ENCODE results near the gene CABLES2.

The CABLES2 gene

DNA sequence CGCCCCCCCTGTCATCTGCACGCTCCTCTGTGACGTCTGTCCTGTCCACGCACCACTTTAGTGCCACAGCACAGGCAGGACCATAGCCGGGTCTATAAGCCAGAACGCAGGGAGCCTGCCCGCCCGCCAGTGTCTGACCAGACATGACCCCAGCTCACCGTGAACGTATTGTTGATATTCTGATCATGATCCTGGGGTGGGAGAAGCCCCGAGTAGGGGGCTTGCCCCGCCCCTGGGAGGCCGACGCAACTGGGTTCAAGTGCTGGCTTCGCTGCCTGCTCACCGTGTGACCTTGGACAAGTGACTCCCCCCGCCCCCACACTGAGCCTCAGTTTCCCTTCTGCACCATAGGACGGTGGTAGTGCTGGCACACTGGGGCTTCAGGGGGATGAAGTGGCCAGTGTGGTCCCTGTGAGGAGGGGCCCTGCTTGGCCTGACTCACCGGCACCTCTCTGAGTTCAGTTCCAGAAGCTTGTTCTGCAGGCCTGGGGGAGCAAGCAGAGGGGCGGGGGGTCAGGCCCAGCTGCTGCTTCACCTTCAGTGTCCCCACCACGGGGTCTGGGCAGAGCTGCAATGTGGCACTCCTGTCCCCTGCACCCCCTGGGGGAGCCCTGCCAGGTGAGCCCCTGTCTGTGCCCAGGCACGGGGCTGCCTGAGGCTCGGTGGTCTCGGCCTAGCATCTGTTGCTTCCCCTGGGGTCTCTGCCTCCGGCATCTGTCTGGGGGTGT, 11.1 kb upstream of the CABLES2 start:
- no peak for DNase-seq (ENCODE audit: low spot score)

DNA sequence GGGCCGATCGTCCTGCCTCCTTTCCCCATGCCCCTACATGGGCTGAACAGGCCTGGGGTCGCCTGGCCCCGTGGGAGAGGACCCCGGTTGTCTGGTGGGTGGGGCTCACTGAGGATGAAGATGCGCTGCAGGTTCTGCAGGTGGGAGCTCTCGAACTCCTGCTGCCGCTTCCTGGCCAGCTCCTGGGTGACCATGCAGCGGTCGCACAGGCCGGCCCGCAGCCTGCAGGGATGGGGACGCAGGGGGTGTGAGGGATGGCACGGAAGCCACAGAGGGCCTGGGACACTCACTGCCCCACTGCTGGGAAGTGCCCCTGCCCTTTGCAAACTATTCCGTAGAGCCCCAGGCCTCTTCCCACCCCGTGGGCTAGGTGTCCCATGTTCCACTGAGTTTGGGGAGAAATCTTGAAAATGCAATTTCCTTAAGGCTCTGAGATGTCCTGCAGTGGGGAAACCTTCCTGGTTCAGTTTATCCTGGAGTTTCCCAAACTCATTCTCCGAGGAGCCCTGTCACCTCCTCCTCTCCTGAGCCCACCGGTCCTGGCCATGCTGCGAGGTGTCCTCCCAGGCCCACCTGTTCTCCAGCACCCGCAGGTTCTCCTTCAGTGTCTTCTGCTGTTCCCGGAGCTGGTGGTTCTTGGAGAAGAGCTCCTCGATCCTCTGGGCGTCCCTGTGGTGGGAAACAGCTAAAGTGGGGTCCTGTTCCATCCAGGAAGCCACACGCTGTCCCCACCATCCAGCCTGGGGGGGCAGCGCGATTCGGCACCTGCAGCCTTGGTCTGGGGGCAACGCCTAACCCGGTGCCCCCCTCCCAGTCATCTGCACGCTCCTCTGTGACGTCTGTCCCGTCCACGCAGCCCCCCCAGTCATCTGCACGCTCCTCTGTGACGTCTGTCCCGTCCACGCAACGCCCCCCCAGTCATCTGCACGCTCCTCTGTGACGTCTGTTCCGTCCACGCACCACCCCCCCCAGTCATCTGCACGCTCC, 9.9 kb upstream of the CABLES2 start:
- DNase-seq (ENCODE audit: low spot score): no peak

DNA sequence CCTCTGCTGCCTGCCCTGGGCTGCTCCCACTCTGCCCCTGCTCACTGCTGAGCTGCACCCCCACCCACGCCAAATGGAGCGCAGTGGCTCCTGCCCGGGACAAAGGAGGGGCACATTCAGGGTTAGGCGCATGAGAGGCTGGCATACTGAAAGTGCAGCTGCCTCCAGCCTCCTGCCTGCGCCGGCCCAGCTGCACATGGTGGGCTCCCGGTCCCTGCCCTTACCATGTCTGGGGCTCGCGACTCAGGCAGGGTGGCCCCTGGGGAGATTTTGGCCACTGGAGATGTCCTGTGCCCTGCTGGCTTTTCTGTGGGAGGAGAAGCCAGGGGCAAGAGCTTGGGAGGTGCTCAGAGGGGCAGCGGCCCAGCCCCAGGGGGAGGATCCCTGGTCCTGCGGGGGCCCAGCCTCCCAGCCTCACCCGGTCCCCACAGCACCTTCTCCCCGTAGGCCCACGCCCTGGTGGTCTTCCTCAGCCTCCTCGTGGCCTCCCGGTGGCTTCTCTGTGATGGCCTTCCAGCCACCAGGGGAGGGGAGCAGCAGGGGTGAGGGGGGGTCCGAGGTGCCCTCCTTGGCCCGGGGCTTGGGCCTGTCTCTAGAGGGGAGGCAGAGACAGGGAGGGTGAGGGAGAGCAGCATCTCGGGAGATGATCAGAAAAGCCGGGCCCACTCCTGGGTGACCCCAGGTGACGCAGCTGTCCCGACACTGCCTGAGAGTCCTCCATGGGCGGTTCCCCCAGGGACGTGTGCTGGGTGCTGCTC, 8.4 kb upstream of the CABLES2 start:
- DNase-seq (ENCODE audit: low spot score): no peak

DNA sequence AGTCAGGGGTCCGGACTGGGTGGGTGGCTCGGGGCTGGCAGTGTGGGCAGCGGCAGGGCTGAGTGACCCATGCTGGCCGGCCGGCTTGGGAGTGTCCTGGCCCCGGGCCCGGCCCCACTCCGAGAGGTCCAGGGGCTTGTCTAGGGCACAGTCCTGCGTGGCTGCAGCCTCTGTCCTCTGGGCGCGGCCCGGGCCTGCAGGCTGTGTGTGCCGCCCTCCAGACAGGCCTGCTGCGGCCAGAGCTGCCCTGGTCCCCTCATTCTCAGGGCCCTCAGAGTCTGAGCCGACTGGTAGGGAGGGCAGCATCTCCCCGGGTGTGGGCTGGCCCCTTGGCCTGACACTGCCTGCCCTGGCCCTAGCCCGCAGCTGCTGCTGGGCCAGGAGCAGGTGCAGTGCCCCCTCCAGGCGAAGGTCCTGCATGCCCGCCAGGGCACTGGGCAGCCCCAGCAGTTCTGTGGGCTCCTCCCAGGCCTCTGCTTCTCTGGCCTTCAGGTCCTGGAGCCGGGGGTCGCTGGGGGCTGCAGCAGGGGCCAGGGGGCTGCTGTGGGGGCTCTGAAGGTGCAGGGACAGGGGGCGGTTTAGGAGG, 6.9 kb upstream of the CABLES2 start:
- DNase-seq (ENCODE audit: low spot score): no peak

DNA sequence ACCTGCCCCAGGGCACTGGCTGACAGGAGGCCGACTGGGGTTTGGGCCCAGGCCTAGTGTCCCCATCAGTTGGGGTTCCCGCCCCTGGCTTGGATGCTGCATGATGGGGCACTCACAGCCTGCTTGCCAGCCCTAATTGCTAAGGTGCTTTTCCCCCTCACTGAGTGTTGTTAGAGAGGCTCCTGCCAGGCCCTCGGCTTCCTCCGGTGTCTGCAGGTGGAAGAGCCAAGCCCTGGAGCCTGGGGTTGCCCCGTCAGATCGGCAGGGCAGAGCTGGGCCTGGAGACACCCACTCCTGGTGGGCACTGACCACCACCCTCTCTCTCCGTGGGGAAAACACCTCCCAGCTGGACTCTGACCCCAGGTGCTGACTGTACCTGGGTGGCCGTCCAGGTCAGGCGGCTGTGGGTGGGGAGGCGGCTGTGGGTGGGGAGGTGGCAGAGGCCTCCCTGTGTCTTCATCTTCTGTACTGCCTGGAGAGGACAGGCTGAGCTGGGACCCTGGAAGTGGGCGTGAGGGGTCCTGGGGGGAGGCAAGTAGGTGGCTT, 6.0 kb upstream of the CABLES2 start:
- no peak for DNase-seq (ENCODE audit: low spot score)

DNA sequence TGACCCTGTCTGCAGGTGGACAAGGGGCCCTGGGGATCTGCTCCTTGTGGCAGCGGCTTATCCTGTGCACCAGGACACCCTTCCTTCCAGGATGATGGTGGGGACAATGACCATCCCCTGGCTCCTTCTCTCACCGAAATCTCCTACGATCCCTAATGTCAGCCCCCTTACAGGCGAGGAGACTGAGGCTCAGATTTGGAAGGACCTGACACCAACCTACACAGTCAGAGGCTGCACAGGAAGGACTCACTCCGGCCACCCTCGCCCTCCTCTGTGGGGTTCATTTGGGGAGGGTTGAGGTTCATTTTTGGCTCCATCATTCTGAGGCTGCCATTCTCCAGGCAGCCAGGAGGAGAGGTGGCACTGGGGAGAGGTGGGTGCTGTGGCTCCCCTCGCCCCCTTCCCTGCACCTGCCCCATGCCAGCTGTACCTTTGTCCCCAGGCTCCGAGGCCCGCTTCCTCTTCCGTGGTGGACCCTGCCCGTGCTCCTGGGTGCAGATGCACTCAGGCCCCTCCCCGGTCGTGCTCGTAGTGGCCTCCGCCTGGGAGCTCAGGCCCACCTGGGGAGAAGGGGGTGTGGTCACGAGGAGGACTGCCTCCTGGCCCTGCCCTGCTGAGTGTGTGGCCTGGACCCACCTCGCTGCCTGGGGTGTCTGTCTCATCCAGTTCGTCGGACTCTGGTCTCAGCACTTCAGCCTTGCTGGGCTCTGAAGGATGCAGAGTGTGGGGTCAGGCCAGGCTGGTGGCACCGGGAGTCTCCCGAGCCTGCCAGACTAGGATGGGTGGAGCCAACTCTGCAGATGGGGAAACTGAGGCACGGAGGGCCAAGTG, 5.3 kb upstream of the CABLES2 start:
- no peak for DNase-seq (ENCODE audit: low spot score)

DNA sequence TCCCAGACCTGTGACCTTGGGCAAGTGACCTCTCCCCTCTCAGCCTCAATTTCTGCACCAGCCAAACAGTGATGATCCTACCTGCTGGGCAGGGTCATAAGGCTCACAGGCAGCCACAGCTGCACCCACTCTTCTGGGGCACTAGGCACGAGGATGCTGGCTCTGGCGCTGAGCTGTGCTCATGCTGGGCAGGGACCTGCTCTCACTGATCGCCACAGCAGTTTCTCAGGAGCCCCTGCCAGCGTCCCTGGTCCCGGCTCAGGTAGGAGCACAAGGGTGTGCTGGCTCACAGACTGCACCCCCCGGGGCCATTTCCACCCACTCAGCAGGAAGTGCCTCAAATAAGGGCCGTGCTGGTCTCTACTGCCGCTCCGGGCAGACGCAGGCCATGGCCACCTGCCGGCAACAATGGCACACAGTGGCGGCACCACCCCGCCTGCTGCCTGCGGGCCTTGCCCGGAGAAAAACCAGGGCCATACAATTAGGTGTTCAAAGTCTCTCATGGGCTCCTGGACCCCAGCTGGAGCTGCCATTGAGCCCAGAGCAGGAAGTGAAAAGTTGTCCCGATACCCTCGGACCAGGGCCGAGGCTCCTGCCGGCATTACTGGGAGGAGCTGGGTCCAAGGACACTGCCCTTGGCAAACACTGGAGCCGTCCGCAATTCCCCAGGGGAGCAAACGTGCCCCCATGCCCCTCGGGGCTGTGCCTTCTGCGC, 4.6 kb upstream of the CABLES2 start:
- DNase-seq (ENCODE audit: low spot score): no peak

DNA sequence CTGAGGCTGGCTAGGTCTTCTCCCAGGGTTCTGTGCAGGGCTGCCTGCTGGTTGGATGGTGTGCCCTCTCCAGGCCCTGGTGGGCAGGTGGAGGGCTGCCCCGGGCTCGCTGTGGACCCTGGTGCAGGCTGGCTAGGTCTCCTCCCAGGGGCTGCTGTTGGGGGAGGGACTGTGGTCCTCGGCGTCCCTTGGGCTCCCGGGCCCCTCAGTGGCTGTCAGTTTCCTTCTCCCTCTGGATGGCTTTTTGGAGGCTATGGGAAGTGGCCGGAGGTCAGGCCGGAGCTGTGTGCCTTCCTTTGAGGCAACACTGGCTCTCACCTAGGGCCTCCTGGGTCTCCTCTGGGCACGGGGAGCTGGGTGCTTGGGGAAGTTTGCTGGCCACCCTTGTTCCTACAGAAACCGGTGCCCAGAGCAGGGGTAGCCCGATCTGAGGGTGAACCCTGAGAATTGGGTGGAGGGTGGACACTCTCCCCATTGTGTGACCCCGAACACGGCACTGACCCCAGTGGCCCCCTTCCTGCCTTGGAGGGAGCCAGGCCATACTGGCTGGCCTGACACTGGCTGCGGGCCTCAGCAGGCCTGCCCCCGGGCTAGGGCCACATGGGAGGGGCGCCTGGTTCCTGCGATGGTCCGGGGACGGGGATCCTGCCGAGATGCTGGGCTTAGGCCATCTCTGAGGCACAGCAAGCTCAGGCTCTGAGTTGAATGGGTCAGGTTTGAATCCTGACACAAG, 3.8 kb upstream of the CABLES2 start:
- no peak for DNase-seq (ENCODE audit: low spot score)

DNA sequence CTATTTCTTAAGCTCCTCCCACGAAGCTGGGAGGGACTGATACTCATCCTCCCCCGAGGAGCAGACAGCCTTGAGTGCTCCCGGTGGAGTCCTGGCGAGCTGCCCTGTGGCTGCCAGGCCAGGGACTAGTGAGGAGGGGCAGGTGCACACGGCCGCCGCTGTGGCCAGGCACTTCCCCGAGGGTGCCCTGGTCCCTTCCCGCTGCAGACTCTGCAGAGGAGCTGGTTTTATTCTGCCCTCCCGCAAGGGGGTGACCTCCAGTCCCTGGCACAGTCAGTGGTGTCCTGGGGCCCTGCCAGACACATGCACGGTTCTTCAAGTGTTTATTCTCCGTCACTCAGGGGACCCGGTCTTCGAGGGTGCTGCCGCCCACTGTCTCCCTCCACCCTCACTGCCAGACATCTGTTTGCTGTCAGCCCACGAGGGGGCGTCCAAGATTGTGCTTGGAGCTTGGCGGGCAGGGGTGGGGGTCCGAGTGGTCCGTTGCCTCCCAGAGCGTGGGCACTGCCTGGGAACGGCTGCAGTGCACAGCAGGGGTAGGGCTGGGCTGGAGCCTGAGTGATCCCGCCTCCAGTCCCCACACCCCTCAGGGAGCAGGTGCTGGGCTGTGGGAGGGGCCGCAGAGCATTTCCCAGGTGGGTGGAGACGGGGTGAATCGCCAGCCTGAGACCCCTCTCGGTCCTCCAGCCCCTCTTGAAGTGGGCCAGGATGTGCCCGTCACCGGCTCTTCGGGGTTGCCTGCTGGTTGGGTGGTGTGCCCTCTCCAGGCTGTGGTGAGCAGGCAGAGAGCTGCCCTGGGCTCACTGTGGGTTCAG, 3.1 kb upstream of the CABLES2 start:
- peak; percentile 15 for DNase-seq (ENCODE audit: low spot score)

DNA sequence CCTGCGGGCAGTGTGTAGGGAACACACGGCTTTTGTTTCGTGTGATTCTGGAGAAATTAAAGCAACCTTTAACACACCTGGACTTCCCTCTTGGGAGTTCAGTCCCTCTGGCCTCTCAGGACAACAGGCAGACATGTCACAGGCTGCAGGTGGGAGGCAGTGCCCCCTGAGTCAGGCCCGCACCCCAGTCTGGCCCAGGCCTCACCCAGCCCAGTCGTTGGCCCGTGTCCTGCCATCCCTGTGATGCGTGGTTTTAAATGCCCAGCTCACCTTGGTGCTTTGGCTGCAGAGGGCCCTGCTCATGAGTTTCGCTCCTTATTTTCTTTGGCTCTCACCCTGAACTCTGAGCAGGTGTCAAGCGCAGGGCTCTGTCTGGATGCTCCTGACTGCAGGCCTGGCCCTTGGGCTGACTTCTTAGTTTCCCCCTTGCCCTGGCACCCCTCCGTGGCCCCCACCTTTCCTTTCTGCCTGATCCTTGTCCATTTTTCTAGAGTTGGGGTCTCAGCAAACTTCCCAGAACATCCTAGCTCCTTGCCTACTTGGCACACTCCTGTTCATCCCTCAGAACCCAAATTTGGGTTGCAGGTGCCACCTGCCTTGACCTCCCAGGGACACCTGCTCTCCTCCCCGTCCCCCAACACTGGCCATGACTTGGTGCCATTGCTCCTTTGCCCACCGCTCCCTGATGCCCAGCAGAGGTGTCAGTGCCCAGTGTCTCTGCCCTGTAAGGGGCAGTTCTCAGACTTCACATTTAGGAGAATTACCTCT, 2.2 kb upstream of the CABLES2 start:
- no peak for DNase-seq (ENCODE audit: low spot score)

DNA sequence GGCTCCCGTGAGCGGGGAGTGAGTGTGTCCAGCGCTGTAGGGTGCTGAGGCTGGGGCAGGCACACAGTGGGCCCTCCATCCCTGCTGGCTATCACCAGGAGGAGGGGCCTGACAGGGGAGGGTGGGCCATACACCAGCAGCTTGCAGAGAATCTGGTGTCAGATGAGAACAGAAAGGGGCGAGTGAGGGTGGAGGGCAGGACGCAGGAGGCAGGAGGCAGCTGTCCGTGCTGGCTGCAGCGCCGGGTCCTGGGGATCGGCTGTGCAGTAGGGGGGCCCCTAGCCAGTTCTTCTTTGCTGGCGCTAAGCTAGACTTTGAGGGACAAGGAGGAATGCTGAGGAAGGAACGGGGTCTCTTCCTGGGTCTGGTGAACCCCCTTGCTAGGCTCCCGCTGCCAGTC, 1.6 kb upstream of the CABLES2 start:
- DNase-seq (ENCODE audit: low spot score): no peak

DNA sequence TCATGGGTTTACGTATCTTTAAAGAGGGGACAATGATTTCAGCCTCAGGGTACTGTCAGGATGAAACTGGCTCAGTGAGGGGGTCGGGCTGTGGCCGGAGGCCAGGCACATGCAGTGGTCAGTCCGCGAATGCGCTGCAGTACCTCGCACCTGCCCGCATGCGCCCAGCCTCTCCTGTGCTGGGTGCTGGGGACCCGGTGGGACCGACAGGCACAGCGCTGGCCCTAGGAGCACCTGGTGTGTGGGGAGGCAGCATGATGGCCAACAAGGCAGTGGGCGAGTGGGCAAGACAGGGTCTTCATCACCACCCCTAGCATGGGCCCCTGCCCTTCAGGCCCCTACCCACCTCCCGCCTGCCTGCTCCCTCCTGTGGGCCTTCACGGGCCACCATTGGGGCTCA, 970 bp upstream of the CABLES2 start:
- DNase-seq (ENCODE audit: low spot score): no peak

DNA sequence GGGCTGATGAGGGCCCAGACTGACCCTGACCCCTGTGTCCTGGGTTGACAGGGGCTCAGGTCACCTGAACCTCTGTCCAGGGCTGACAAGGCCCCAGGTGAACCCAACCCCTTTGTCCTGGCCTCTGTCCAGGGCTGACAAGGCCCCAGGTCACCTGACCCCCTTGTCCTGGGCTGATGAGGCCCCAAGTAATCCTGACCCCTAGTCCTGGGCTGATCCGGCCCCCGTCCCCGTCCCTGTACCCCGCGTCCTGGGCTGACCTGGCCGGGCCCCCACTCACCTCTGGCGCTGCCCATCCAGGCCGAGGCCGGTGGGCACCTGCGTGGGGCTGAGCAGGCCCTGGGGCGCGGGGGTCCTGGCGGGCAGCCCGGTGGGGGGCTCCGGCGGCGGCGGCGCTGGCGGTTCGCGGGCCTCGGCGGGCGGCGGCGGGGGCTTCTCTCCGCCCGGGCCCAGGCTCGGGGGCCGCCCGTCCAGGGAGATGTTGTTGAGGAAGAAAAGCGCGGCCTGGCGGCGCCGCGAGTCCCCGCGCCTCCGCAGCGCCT, 379 bp downstream of the CABLES2 start:
- no peak for DNase-seq (ENCODE audit: low spot score)

DNA sequence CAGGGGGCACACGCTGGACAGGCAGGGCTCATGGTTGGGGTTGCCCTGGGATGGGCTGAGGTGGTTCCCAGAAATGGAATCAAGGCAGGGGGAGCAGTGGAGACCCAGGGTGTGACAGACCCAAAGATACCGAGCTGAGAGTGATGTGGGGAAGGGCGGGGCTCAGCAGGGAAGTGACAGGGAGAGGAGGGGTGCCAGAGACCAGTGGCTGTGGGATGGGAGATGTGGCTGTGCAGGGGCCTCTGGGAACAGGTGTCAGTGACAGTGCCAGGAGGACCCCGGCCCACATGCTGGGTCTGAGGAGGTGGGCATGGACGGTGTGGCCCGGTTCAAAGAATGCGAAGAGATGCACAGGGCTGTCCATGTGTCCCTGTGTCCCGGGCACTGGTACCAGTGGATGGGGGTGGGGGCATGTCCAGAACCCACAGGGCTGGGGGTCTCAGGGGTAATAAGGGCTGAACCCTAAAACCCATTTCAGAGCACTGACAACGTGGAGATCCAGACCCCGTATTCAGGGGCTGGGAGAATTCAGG, 1.0 kb downstream of the CABLES2 start:
- DNase-seq (ENCODE audit: low spot score): no peak

DNA sequence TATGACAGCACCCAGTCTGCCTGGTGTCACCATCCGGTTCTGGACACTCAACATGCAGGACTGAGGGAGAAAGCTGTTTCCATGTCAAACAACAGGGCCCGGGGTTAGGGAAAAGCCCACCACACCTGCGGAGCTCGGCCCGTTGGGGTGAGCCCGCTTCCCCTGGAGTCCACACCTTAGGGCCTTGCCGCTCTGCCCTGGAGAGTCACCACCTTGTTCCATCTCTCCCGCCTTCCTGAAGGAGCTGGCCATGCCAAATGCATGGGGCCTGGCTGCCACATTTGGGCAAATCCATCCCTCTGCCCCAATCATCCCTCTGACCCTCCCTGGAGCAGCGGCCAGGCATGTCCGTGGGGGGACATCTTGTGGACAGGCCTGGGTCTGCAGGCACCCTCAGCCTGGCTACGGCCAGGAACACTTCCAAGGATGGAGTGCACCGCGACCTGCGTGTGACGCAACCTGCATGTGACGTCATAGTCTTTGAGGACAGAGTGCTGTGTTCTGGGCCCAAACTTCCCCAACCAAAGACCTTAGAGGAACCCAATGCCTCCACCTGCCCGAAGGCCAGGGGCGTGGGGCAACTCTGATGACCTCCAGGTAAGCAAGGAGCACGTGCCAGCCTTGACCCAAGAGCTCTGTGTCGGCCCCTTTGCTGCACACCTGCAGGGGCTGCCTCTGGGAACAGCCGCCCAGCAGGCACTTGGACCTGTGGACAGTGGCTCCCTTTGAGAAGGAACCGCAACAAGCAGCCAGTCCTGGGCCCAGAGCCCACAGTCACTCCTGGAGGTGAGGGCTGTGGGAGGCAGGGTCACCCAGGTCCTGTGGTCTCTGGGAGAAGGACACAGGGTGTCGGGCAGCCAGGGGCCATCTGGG, 1.7 kb downstream of the CABLES2 start:
- no peak for DNase-seq (ENCODE audit: low spot score)

DNA sequence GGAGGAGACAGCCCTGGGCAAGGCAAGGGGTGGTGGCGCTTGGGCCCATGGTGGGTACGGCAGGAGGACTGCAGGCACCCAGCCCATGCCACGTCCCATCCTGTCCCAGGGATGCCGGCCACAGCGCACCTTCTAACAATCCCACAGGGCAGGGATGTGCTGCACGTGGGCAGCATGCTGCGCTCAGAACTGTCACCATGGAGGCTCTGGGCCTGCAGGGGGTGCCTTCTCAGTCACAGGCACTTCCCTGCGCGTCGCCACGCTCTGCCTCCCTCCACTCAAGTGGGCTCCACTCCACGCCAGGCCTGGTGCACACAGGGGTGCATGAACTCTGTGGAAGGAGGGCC, 2.4 kb downstream of the CABLES2 start:
- no peak for DNase-seq (ENCODE audit: low spot score)

Data from CD4-positive, alpha-beta T cell treated with Interleukin-2 at 100 ng/mL for 4 hours (primary cell).